ENCODE data around the gene RUSF1. TPM values are rescaled to one million over a fixed set of nuclear protein-coding genes. Genes with fewer than 3 reads are reported as not detected.
A peak's percentile ranks its signal among the peaks of the same experiment; 100 is the strongest.

RUSF1 gene
- total and polyA plus RNA-seq, 2 donors from 2014 or later, result 51.8 to 69.2 TPM

DNA sequence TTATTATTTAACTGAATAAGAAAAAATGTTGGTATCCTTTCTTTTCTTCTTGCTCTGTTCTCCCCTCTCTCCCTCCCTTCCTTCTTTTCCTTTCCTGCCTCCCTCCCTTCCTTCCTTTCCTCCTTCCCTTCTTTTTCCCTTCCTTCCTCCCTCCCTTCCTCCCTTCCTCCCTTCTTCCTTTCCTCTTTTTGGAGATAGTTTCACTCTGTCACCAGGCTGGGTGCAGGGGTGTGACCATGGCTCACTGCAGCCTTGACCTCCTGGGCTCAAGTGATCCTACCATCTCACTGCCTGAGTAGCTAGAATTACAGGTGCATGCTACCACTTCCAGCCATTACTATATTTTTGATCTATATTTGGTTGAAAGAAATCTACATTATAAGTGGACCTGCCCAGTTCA, 5.7 kb upstream of the RUSF1 start:
- Histone ChIP-seq H3K4me3 (ENCODE audit: low read length in 3 of 3) (no peak overlapping the region), H3K27ac (ENCODE audit: low read depth in 2 of 2, low read length in 2 of 2) (no peak overlapping the region), H3K4me1 (ENCODE audit: control insufficient read depth in 2 of 3, insufficient read depth in 2 of 3, low read depth in 1 of 3, low read length in 3 of 3) (peaks cover 0 to 3% (median 0%) of the 10 kb centered on the region in 3 donors), H3K27me3 (ENCODE audit: control insufficient read depth, insufficient read depth, low read length) (no peaks in the 10 kb centered on the region), H3K9me3 (ENCODE audit: control insufficient read depth in 2 of 3, insufficient read depth in 1 of 3, low read length in 3 of 3) (no peaks in the 10 kb centered on the region), H3K36me3 (ENCODE audit: control insufficient read depth in 2 of 3, insufficient read depth in 3 of 3, low read length in 3 of 3) (no peaks in the 10 kb centered on the region), H3K9ac (ENCODE audit: low read length in 3 of 3) (no peak overlapping the region)
- TF ChIP-seq CTCF (IDR thresholded peaks at IDR 0.05; ENCODE audit: borderline replicate concordance, extremely low read depth, insufficient read depth), result no peak
- intact Hi-C loops (cut with DNase I), result no loop called here
- FAIRE-seq (no peak), DNase-seq (no peak)

- FAIRE-seq, result no peak
- TF ChIP-seq CTCF (IDR thresholded peaks at IDR 0.05; ENCODE audit: borderline replicate concordance, extremely low read depth, insufficient read depth), result no peak
- no peaks in the 10 kb centered on the region for H3K9me3 ChIP-seq (ENCODE audit: control insufficient read depth in 2 of 3, insufficient read depth in 1 of 3, low read length in 3 of 3)
- no peak overlapping the region for H3K27ac ChIP-seq (ENCODE audit: low read depth in 2 of 2, low read length in 2 of 2)
- no peaks in the 10 kb centered on the region for H3K27me3 ChIP-seq (ENCODE audit: control insufficient read depth, insufficient read depth, low read length)
- H3K4me1 ChIP-seq (ENCODE audit: control insufficient read depth in 2 of 3, insufficient read depth in 2 of 3, low read depth in 1 of 3, low read length in 3 of 3), result peaks cover 0 to 4% (median 0%) of the 10 kb centered on the region in 3 donors
- H3K4me3 ChIP-seq (ENCODE audit: low read length in 3 of 3), result no peak overlapping the region
- no peaks in the 10 kb centered on the region for H3K36me3 ChIP-seq (ENCODE audit: control insufficient read depth in 2 of 3, insufficient read depth in 3 of 3, low read length in 3 of 3)
- intact Hi-C loops (cut with DNase I), result no loop called here
- DNase-seq, result no peak
- H3K9ac ChIP-seq (ENCODE audit: low read length in 3 of 3), result no peak overlapping the region
Observed at GRCh38 chr16:31513126-31513525, 4.9 kb upstream of the RUSF1 start.

- Histone ChIP-seq H3K9me3 (ENCODE audit: control insufficient read depth in 2 of 3, insufficient read depth in 1 of 3, low read length in 3 of 3) (no peaks in the 10 kb centered on the region), H3K27me3 (ENCODE audit: control insufficient read depth, insufficient read depth, low read length) (no peaks in the 10 kb centered on the region), H3K9ac (ENCODE audit: low read length in 3 of 3) (peak overlapping the region; percentile 86 to 95 (median 95)), H3K36me3 (ENCODE audit: control insufficient read depth in 2 of 3, insufficient read depth in 3 of 3, low read length in 3 of 3) (peaks cover 0 to 4% (median 3%) of the 10 kb centered on the region in 3 donors), H3K27ac (ENCODE audit: low read depth in 2 of 2, low read length in 2 of 2) (peak overlapping the region; percentile 92 to 94), H3K4me1 (ENCODE audit: control insufficient read depth in 2 of 3, insufficient read depth in 2 of 3, low read depth in 1 of 3, low read length in 3 of 3) (peaks cover 0 to 13% (median 6%) of the 10 kb centered on the region in 3 donors), H3K4me3 (ENCODE audit: low read length in 3 of 3) (peak overlapping the region; percentile 89 to 98 (median 93))
- TF ChIP-seq CTCF (IDR thresholded peaks at IDR 0.05; ENCODE audit: borderline replicate concordance, extremely low read depth, insufficient read depth), result no peak
- FAIRE-seq (no peak), DNase-seq (peak in 2 of 5 donors; percentile 22 to 74)
- intact Hi-C loops (cut with DNase I), result no loop called here
Observed at GRCh38 chr16:31508706-31509195, 560 bp upstream of the RUSF1 start.

GRCh38 chr16:31507617-31507928, 618 bp downstream of the RUSF1 start:
- Histone ChIP-seq H3K27me3 (ENCODE audit: control insufficient read depth, insufficient read depth, low read length) (no peaks in the 10 kb centered on the region), H3K9me3 (ENCODE audit: control insufficient read depth in 2 of 3, insufficient read depth in 1 of 3, low read length in 3 of 3) (no peaks in the 10 kb centered on the region), H3K4me3 (ENCODE audit: low read length in 3 of 3) (peak overlapping the region; percentile 89 to 98 (median 93)), H3K27ac (ENCODE audit: low read depth in 2 of 2, low read length in 2 of 2) (peak overlapping the region in 1 of 2 donors; percentile 92), H3K36me3 (ENCODE audit: control insufficient read depth in 2 of 3, insufficient read depth in 3 of 3, low read length in 3 of 3) (peaks cover 0 to 4% (median 3%) of the 10 kb centered on the region in 3 donors), H3K4me1 (ENCODE audit: control insufficient read depth in 2 of 3, insufficient read depth in 2 of 3, low read depth in 1 of 3, low read length in 3 of 3) (peaks cover 0 to 13% (median 6%) of the 10 kb centered on the region in 3 donors), H3K9ac (ENCODE audit: low read length in 3 of 3) (peak overlapping the region; percentile 84 to 95 (median 86))
- no peak for FAIRE-seq
- DNase-seq, result no peak
- TF ChIP-seq CTCF (IDR thresholded peaks at IDR 0.05; ENCODE audit: borderline replicate concordance, extremely low read depth, insufficient read depth), result no peak
- intact Hi-C loops (cut with DNase I), result no loop called here
